Mesendoderm (in vitro differentiated cells): ENCODE data around the gene SLC12A1.

Experiments
- DNase-seq: peaks from one replicate; pipeline ENCODE4 v3.0.0; 2013
- H2AK5ac ChIP-seq: 2 replicates; pipeline ENCODE4 v1.6.1; 2013; ENCODE audit warnings: low read length, inconsistent platforms
- H2BK120ac ChIP-seq: 2 replicates; pipeline ENCODE4 v1.6.1; 2013; ENCODE audit warnings: low read depth, mild to moderate bottlenecking, low read length, moderate library complexity, mixed read lengths
- H2BK15ac ChIP-seq: replicated peaks from 2 replicates; pipeline ENCODE4 v1.6.1; 2013; ENCODE audit warnings: low read depth, mild to moderate bottlenecking, moderate library complexity
- H2BK5ac ChIP-seq: 2 replicates; pipeline ENCODE4 v1.6.1; 2013; ENCODE audit warnings: low read length, inconsistent platforms
- H3K18ac ChIP-seq: 2 replicates; pipeline ENCODE4 v1.6.1; 2013; ENCODE audit warnings: mild to moderate bottlenecking, low read length, mixed read lengths
- H3K23ac ChIP-seq: one replicate; pipeline ENCODE4 v1.6.1; 2013; ENCODE audit warnings: low read length
- H3K27ac ChIP-seq: 2 replicates; pipeline ENCODE4 v1.5.1; 2013; ENCODE audit warnings: low read depth, mild to moderate bottlenecking, inconsistent platforms, low read length, moderate library complexity
- H3K27me3 ChIP-seq: 2 replicates; pipeline ENCODE4 v1.6.1; 2013; ENCODE audit warnings: low read length, control low read depth, mild to moderate bottlenecking, inconsistent platforms; ENCODE audit not compliant: insufficient read depth, poor library complexity
- H3K36me3 ChIP-seq: 2 replicates; pipeline ENCODE4 v1.6.1; 2013; ENCODE audit warnings: low read length, inconsistent platforms; ENCODE audit not compliant: control insufficient read depth, insufficient read depth
- H3K4ac ChIP-seq: one replicate; pipeline ENCODE4 v1.6.1; 2013; ENCODE audit warnings: low read depth, mild to moderate bottlenecking, low read length, moderate library complexity
- H3K4me1 ChIP-seq: 2 replicates; pipeline ENCODE4 v1.6.1; 2013; ENCODE audit warnings: low read depth, low read length, inconsistent platforms; ENCODE audit not compliant: control insufficient read depth
- H3K4me2 ChIP-seq: 2 replicates; pipeline ENCODE4 v1.6.1; 2013; ENCODE audit warnings: low read length
- H3K4me3 ChIP-seq: 2 replicates; pipeline ENCODE4 v1.5.1; 2013; ENCODE audit warnings: mild to moderate bottlenecking, low read length
- H3K56ac ChIP-seq: one replicate; pipeline ENCODE4 v1.6.1; 2013; ENCODE audit warnings: low read length
- H3K79me1 ChIP-seq: 2 replicates; pipeline ENCODE4 v1.6.1; 2013; ENCODE audit warnings: low read length, inconsistent platforms
- H3K79me2 ChIP-seq: 2 replicates; pipeline ENCODE4 v1.6.1; 2013; ENCODE audit warnings: mild to moderate bottlenecking, low read length; ENCODE audit not compliant: control insufficient read depth, insufficient read depth
- H3K9ac ChIP-seq: 2 replicates; pipeline ENCODE4 v1.6.1; 2013; ENCODE audit warnings: low read length, inconsistent platforms
- H4K5ac ChIP-seq: one replicate; pipeline ENCODE4 v1.6.1; 2013; ENCODE audit warnings: low read length
- H4K8ac ChIP-seq: one replicate; pipeline ENCODE4 v1.6.1; 2013; ENCODE audit warnings: low read depth, mild to moderate bottlenecking, control low read depth, low read length, moderate library complexity
- WGBS: extraction: QIAGEN DNeasy Blood & Tissue Kit; methylation state at CpG from one replicate; pipeline ENCODE4 v1.1.7; 2013; ENCODE audit warnings: low lambda C conversion rate, missing lambda C conversion rate; ENCODE audit not compliant: insufficient coverage; ENCODE audit errors: extremely low coverage; 5-methylcytosine and 5-hydroxymethylcytosine counted together

The SLC12A1 gene

DNA sequence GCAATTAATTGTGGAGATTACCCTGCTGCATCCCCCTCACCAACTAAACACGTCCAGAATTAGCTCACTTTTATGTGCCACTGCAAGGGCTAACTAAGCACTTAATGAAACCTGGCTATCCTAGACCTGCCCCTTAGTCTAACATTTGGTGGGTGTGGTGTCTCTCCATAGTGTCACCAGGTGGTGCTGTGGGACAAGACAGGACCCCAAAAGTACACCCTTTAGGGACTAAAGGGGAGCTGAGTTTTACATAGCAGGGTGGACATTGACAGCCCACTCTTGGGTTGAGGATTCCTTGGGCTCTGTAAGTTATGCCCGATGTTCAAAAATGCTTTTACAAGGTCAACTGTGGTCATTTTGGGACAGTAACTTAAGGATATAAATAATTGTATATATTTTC lies 130.8 kb downstream of the SLC12A1 start:
- Histone ChIP-seq H2BK15ac (no peak overlapping the region), H3K27ac (no peak overlapping the region), H3K79me2 (peaks cover 19% of the 10 kb centered on the region), H3K4me3 (no peak overlapping the region), H3K18ac (no peak overlapping the region), H3K4me1 (no peaks in the 10 kb centered on the region), H3K23ac (no peak overlapping the region), H3K79me1 (peaks cover 7% of the 10 kb centered on the region), H3K27me3 (no peaks in the 10 kb centered on the region), H3K4me2 (no peak overlapping the region), H3K9ac (no peak overlapping the region), H4K5ac (no peak overlapping the region), H3K56ac (no peak overlapping the region), H2AK5ac (no peak overlapping the region), H2BK120ac (no peak overlapping the region), H3K4ac (no peak overlapping the region), H4K8ac (no peak overlapping the region), H2BK5ac (no peak overlapping the region), H3K36me3 (peaks cover 3% of the 10 kb centered on the region)
- WGBS = no CpG with 5 or more reads among the region's 2 CpGs
- DNase-seq = peak; percentile 61

DNA sequence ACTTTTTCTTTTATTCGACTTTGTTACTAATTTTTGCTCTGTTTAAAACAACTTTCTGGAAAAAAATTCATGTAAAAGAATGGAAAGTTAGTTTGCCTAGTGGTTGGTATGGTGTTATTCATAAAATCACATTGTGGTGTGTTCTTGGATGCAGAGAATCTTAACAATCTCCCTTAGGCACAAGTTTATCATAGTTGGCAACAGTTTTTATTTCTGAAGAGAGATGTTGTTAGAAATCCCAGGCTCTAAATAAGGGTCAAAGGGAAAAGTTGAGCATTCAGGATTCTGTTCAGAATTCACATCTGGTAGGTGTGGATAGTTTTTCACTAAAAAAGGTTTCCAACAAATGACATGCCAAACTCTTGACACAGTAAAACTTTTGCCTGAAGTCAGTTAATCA lies 131.5 kb downstream of the SLC12A1 start:
- Histone ChIP-seq H3K36me3 (peaks cover 3% of the 10 kb centered on the region), H2BK5ac (no peak overlapping the region), H2BK15ac (no peak overlapping the region), H3K4ac (no peak overlapping the region), H3K18ac (no peak overlapping the region), H3K4me2 (no peak overlapping the region), H2AK5ac (no peak overlapping the region), H3K4me1 (no peaks in the 10 kb centered on the region), H3K79me1 (peaks cover 7% of the 10 kb centered on the region), H4K5ac (no peak overlapping the region), H3K79me2 (peaks cover 13% of the 10 kb centered on the region), H3K9ac (no peak overlapping the region), H3K56ac (no peak overlapping the region), H4K8ac (no peak overlapping the region), H3K23ac (no peak overlapping the region), H3K4me3 (no peak overlapping the region), H3K27me3 (no peaks in the 10 kb centered on the region), H3K27ac (no peak overlapping the region), H2BK120ac (no peak overlapping the region)
- DNase-seq = no peak
- no CpG with 5 or more reads among the region's 1 CpG for WGBS

- Histone ChIP-seq H4K8ac (no peak overlapping the region), H3K36me3 (peaks cover 3% of the 10 kb centered on the region)
- no CpG with 5 or more reads among the region's 4 CpGs for WGBS
Observed at GRCh38 chr15:48340111-48340510, 134.0 kb downstream of the SLC12A1 start.

DNA sequence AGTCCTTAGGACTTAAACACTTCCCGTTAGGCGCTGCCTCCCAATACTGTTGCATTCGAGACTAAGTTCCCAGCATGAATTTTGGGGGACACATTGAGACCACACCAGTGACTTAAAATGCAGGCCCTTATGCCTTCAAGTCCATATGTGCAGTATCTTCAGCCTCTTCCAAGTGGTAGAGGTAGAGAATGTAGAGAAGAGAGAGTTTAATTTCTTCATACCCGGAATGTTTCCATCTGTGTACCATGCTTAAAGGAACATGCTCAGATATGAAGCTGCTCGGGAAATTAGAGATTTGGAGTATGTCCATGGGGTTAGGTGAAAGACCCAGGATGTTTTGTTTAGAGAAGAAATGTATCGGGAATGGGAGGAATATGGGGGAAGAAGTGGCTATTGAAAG lies 137.8 kb downstream of the SLC12A1 start:
- H2AK5ac ChIP-seq = no peak overlapping the region
- no peak overlapping the region for H3K9ac ChIP-seq
- H3K4me1 ChIP-seq = no peaks in the 10 kb centered on the region
- no peak overlapping the region for H3K18ac ChIP-seq
- no peaks in the 10 kb centered on the region for H3K79me1 ChIP-seq
- H2BK120ac ChIP-seq = no peak overlapping the region
- H3K27ac ChIP-seq = no peak overlapping the region
- no peak overlapping the region for H3K23ac ChIP-seq
- no peaks in the 10 kb centered on the region for H3K27me3 ChIP-seq
- no peak overlapping the region for H3K56ac ChIP-seq
- H3K79me2 ChIP-seq = no peaks in the 10 kb centered on the region
- DNase-seq = no peak
- no peak overlapping the region for H3K4ac ChIP-seq
- no peak overlapping the region for H3K4me3 ChIP-seq
- no peak overlapping the region for H3K4me2 ChIP-seq
- no peak overlapping the region for H4K8ac ChIP-seq
- WGBS = 100% methylated on average over 1 of the region's 6 CpGs
- H2BK15ac ChIP-seq = no peak overlapping the region
- no peak overlapping the region for H2BK5ac ChIP-seq
- no peaks in the 10 kb centered on the region for H3K36me3 ChIP-seq
- no peak overlapping the region for H4K5ac ChIP-seq

More at GRCh38 chr15:48340111-48340510, 134.0 kb downstream of the SLC12A1 start:
- no peak overlapping the region for H3K4me2 ChIP-seq
- no peak overlapping the region for H3K18ac ChIP-seq
- H2BK5ac ChIP-seq = no peak overlapping the region
- DNase-seq = no peak
- no peak overlapping the region for H3K4ac ChIP-seq
- H3K4me3 ChIP-seq = no peak overlapping the region
- no peak overlapping the region for H2AK5ac ChIP-seq
- H2BK15ac ChIP-seq = no peak overlapping the region
- H3K79me1 ChIP-seq = peaks cover 5% of the 10 kb centered on the region
- H3K4me1 ChIP-seq = no peaks in the 10 kb centered on the region
- no peak overlapping the region for H3K23ac ChIP-seq
- H3K56ac ChIP-seq = no peak overlapping the region
- no peak overlapping the region for H3K27ac ChIP-seq
- peaks cover 3% of the 10 kb centered on the region for H3K79me2 ChIP-seq
- no peak overlapping the region for H4K5ac ChIP-seq
- H2BK120ac ChIP-seq = no peak overlapping the region
- no peaks in the 10 kb centered on the region for H3K27me3 ChIP-seq
- H3K9ac ChIP-seq = no peak overlapping the region

- no peak overlapping the region for H3K18ac ChIP-seq
- no peak overlapping the region for H3K23ac ChIP-seq
- H4K8ac ChIP-seq = no peak overlapping the region
- H3K36me3 ChIP-seq = no peaks in the 10 kb centered on the region
- no peak overlapping the region for H2BK5ac ChIP-seq
- H3K4me2 ChIP-seq = no peak overlapping the region
- no peak overlapping the region for H3K27ac ChIP-seq
- no peaks in the 10 kb centered on the region for H3K27me3 ChIP-seq
- no peak overlapping the region for H3K9ac ChIP-seq
- H2BK120ac ChIP-seq = no peak overlapping the region
- no peaks in the 10 kb centered on the region for H3K79me2 ChIP-seq
- H4K5ac ChIP-seq = no peak overlapping the region
- no peak overlapping the region for H3K56ac ChIP-seq
- no peak overlapping the region for H2BK15ac ChIP-seq
- no peak overlapping the region for H3K4ac ChIP-seq
- no peaks in the 10 kb centered on the region for H3K79me1 ChIP-seq
- DNase-seq = no peak
- no peak overlapping the region for H3K4me3 ChIP-seq
- no peaks in the 10 kb centered on the region for H3K4me1 ChIP-seq
- no peak overlapping the region for H2AK5ac ChIP-seq
Observed at GRCh38 chr15:48345516-48345915, 139.4 kb downstream of the SLC12A1 start.

DNA sequence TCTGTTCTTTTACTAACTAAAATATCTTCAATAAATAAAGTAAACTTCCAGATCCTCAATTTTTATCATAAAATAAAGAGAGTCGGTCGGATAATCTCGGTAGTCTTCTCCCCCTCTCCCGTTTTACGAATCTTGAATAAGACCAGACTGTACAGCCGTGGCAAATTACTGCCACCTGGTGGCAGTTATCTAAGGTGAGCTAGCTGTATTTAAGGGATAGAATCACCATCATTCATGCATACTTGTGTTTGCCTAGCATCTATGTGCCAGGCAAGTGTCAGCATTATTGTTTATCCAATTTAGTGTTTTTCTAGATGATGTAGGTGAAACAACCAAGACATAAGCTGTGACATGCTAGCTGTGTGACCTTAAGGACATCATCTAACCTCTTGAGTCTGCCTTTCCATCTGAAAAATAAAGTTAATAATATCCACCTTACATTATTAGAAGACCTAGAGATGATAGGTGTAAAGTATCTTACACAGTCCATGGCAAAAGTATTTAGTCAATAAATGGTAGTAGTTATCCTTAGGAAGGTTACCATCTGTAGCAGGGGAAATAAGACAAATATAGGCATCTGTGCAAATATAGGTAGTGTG lies 146.5 kb downstream of the SLC12A1 start:
- peak; percentile 80 for DNase-seq
- no peak overlapping the region for H2BK15ac ChIP-seq
- H4K8ac ChIP-seq = no peak overlapping the region
- H3K23ac ChIP-seq = no peak overlapping the region
- H3K36me3 ChIP-seq = no peaks in the 10 kb centered on the region
- H3K4me3 ChIP-seq = no peak overlapping the region
- H2AK5ac ChIP-seq = no peak overlapping the region
- no peaks in the 10 kb centered on the region for H3K4me1 ChIP-seq
- no CpG with 5 or more reads among the region's 6 CpGs for WGBS
- H3K9ac ChIP-seq = no peak overlapping the region
- no peak overlapping the region for H3K4me2 ChIP-seq
- H3K4ac ChIP-seq = no peak overlapping the region
- no peak overlapping the region for H4K5ac ChIP-seq
- no peak overlapping the region for H2BK120ac ChIP-seq
- H3K27me3 ChIP-seq = no peaks in the 10 kb centered on the region
- no peak overlapping the region for H2BK5ac ChIP-seq
- no peak overlapping the region for H3K18ac ChIP-seq
- H3K79me1 ChIP-seq = no peaks in the 10 kb centered on the region
- no peaks in the 10 kb centered on the region for H3K79me2 ChIP-seq
- H3K27ac ChIP-seq = no peak overlapping the region
- H3K56ac ChIP-seq = no peak overlapping the region
